GM21360 (cell line): ENCODE data around the gene MSANTD7.
"Not testable (repeated sequence)": the region's sequence is repeated elsewhere in the genome, so short reads cannot be mapped to it uniquely, and the experiment has no call there.

ENCODE experiments used
- ATAC-seq: cut with Tn5 transposase; IDR thresholded peaks from one replicate; pipeline ENCODE4 v1.9.1; 2021; ENCODE audit warnings: mild to moderate bottlenecking, moderate library complexity; ENCODE audit not compliant: unreplicated experiment

MSANTD7 gene

GRCh38 chr10:14837003-14837756 is 926 bp upstream of the MSANTD7 start:
- ATAC-seq = no peak

GRCh38 chr10:14838582-14839304 is 637 bp downstream of the MSANTD7 start:
- ATAC-seq = peak; percentile 3

GRCh38 chr10:14839305-14839695 is 1.2 kb downstream of the MSANTD7 start:
- ATAC-seq = no peak

- ATAC-seq = no peak
Observed at GRCh38 chr10:14840178-14840577, 2.1 kb downstream of the MSANTD7 start.

GRCh38 chr10:14843327-14843988 is 5.4 kb downstream of the MSANTD7 start:
- ATAC-seq = no peak

- no peak for ATAC-seq
Observed at GRCh38 chr10:14844948-14845347, 6.8 kb downstream of the MSANTD7 start.

GRCh38 chr10:14852236-14852635 is 14.1 kb downstream of the MSANTD7 start:
- no peak for ATAC-seq

GRCh38 chr10:14855453-14855852 is 17.3 kb downstream of the MSANTD7 start:
- ATAC-seq = no peak

GRCh38 chr10:14858338-14858960 is 20.3 kb downstream of the MSANTD7 start:
- ATAC-seq = no peak

GRCh38 chr10:14859043-14859442 is 20.9 kb downstream of the MSANTD7 start:
- ATAC-seq = no peak

- no peak for ATAC-seq
Observed at GRCh38 chr10:14859775-14860174, 21.7 kb downstream of the MSANTD7 start.

GRCh38 chr10:14860791-14861190 is 22.7 kb downstream of the MSANTD7 start:
- ATAC-seq = no peak

- not testable (repeated sequence) for ATAC-seq
Observed at GRCh38 chr10:14864466-14864865, 26.4 kb downstream of the MSANTD7 start.

GRCh38 chr10:14864871-14865270 is 26.8 kb downstream of the MSANTD7 start:
- ATAC-seq = not testable (repeated sequence)

GRCh38 chr10:14873090-14873760 is 35.1 kb downstream of the MSANTD7 start:
- peak; percentile 38 for ATAC-seq

- ATAC-seq = no peak
Observed at GRCh38 chr10:14875941-14876340, 37.8 kb downstream of the MSANTD7 start.

- no peak for ATAC-seq
Observed at GRCh38 chr10:14876764-14877163, 38.7 kb downstream of the MSANTD7 start.

GRCh38 chr10:14878266-14879123 is 40.4 kb downstream of the MSANTD7 start, which contains the start of gene SUV39H2:
Gene SUV39H2, plus strand, starts transcription at chr10:14878866. Its CDS starts 23 bp downstream, at chr10:14878889.
- ATAC-seq = peak; percentile 89

GRCh38 chr10:14879124-14879927 is 41.2 kb downstream of the MSANTD7 start:
- ATAC-seq = peak; percentile 14
